Astrocyte (in vitro differentiated cells and primary cell): ENCODE measurements around the gene HSPG2. TPM values are rescaled to one million over a fixed set of nuclear protein-coding genes. Genes with fewer than 3 reads are reported as not detected.

Experiments used
- DNase-seq: peaks from one replicate; pipeline ENCODE4 v3.0.0-alpha.2; 2010; ENCODE audit warnings: low read depth
- FAIRE-seq: peaks from 2 replicates; lab custom pipeline; 2011; peaks lifted over from hg19 to GRCh38; lab: Jason Lieb, UNC
- H2AFZ ChIP-seq: 2 replicates; pipeline ENCODE4 v1.6.0; 2012; ENCODE audit warnings: low read depth, low read length, inconsistent platforms
- H3K27ac ChIP-seq: 2 replicates; pipeline ENCODE4 v1.5.1; 2011; ENCODE audit warnings: low read depth, low read length, inconsistent platforms
- H3K27me3 ChIP-seq: 2 replicates; pipeline ENCODE4 v1.6.0; 2011; ENCODE audit warnings: low read length, inconsistent platforms; ENCODE audit not compliant: insufficient read depth
- H3K36me3 ChIP-seq: 2 replicates; pipeline ENCODE4 v1.5.1; 2011; ENCODE audit warnings: low read length, inconsistent platforms; ENCODE audit not compliant: insufficient read depth
- H3K4me1 ChIP-seq: 2 replicates; pipeline ENCODE4 v1.5.1; 2011; ENCODE audit warnings: low read length, inconsistent platforms; ENCODE audit not compliant: insufficient read depth
- H3K4me2 ChIP-seq: 2 replicates; pipeline ENCODE4 v1.6.0; 2012; ENCODE audit warnings: low read length, inconsistent platforms
- H3K4me3 ChIP-seq: 2 replicates; pipeline ENCODE4 v1.5.1; 2011; ENCODE audit warnings: low read depth, mild to moderate bottlenecking, low read length, inconsistent platforms; ENCODE audit not compliant: insufficient read depth
- H3K79me2 ChIP-seq: 2 replicates; pipeline ENCODE4 v1.6.0; 2012; ENCODE audit warnings: mild to moderate bottlenecking, low read length, inconsistent platforms; ENCODE audit not compliant: insufficient read depth
- H3K9ac ChIP-seq: 2 replicates; pipeline ENCODE4 v1.6.0; 2012; ENCODE audit warnings: mild to moderate bottlenecking, low read length, inconsistent platforms
- H3K9me3 ChIP-seq: 2 replicates; pipeline ENCODE4 v1.5.1; 2012; ENCODE audit warnings: low read depth, mild to moderate bottlenecking, low read length, inconsistent platforms; ENCODE audit not compliant: insufficient read depth
- H4K20me1 ChIP-seq: 2 replicates; pipeline ENCODE4 v1.6.0; 2012; ENCODE audit warnings: low read length, inconsistent platforms; ENCODE audit not compliant: insufficient read depth
- H3K27ac Mint-ChIP-seq: one replicate; pipeline ENCODE4 v1.8.0; 2021; ENCODE audit warnings: mild to moderate bottlenecking, mixed read lengths; ENCODE audit not compliant: unreplicated experiment
- H3K27me3 Mint-ChIP-seq: one replicate; pipeline ENCODE4 v1.8.0; 2021; ENCODE audit warnings: low read depth, mixed read lengths; ENCODE audit not compliant: unreplicated experiment
- H3K36me3 Mint-ChIP-seq: one replicate; pipeline ENCODE4 v1.8.0; 2021; ENCODE audit warnings: low read depth, mixed read lengths; ENCODE audit not compliant: unreplicated experiment
- H3K4me1 Mint-ChIP-seq: one replicate; pipeline ENCODE4 v1.8.0; 2021; ENCODE audit warnings: low read depth, mixed read lengths; ENCODE audit not compliant: unreplicated experiment
- H3K4me3 Mint-ChIP-seq: one replicate; pipeline ENCODE4 v1.8.0; 2021; ENCODE audit warnings: mild to moderate bottlenecking, moderate library complexity, mixed read lengths; ENCODE audit not compliant: unreplicated experiment
- H3K9me3 Mint-ChIP-seq: one replicate; pipeline ENCODE4 v1.8.0; 2021; ENCODE audit warnings: mild to moderate bottlenecking, mixed read lengths; ENCODE audit not compliant: unreplicated experiment
- CTCF ChIP-seq: IDR thresholded peaks from 2 replicates; pipeline ENCODE4 v1.5.1; 2011; ENCODE audit warnings: low read depth, mild to moderate bottlenecking, inconsistent platforms, low read length, moderate library complexity; ENCODE audit not compliant: insufficient read depth
- EZH2 ChIP-seq: IDR thresholded peaks from 2 replicates; pipeline ENCODE4 v1.6.1; 2012; ENCODE audit warnings: mild to moderate bottlenecking, low read length, inconsistent platforms; ENCODE audit not compliant: insufficient read depth
- total RNA-seq: library from RNA; stranded (reverse); gene quantifications from 2 replicates; pipeline ENCODE4 v1.2.1, GENCODE V29; 2021

The HSPG2 gene
- total RNA-seq, 1 donor from 2014 or later = 249 TPM

- FAIRE-seq (no peak), DNase-seq (no peak)
- Mint-ChIP-seq H3K9me3 (no peaks in the 10 kb centered on the region), H3K27me3 (no peaks in the 10 kb centered on the region), H3K36me3 (peaks cover 14% of the 10 kb centered on the region), H3K4me1 (peaks cover 29% of the 10 kb centered on the region), H3K4me3 (no peak overlapping the region), H3K27ac (no peak overlapping the region)
- peaks cover 19% of the 10 kb centered on the region for H3K4me1 ChIP-seq
- no peak overlapping the region for H2AFZ ChIP-seq
- TF ChIP-seq CTCF = no peak
- TF ChIP-seq EZH2 = no peak
- H3K9ac ChIP-seq = no peak overlapping the region
- H3K4me3 ChIP-seq = no peak overlapping the region
- H3K79me2 ChIP-seq = peaks cover 11% of the 10 kb centered on the region
- H3K9me3 ChIP-seq = no peaks in the 10 kb centered on the region
- peaks cover 73% of the 10 kb centered on the region for H4K20me1 ChIP-seq
- no peak overlapping the region for H3K4me2 ChIP-seq
- H3K27me3 ChIP-seq = no peaks in the 10 kb centered on the region
- no peak overlapping the region for H3K27ac ChIP-seq
- H3K36me3 ChIP-seq = peaks cover 15% of the 10 kb centered on the region
Measured at GRCh38 chr1:21894034-21894881, 42.9 kb downstream of the HSPG2 start.

GRCh38 chr1:21893046-21893805 lies 43.9 kb downstream of the HSPG2 start:
- H3K79me2 ChIP-seq = peaks cover 6% of the 10 kb centered on the region
- H3K36me3 ChIP-seq = peaks cover 17% of the 10 kb centered on the region
- no peak overlapping the region for H2AFZ ChIP-seq
- H3K27ac ChIP-seq = no peak overlapping the region
- H4K20me1 ChIP-seq = peaks cover 63% of the 10 kb centered on the region
- Mint-ChIP-seq H3K27me3 (no peaks in the 10 kb centered on the region), H3K36me3 (peaks cover 16% of the 10 kb centered on the region), H3K27ac (no peak overlapping the region), H3K4me1 (peaks cover 19% of the 10 kb centered on the region), H3K9me3 (no peaks in the 10 kb centered on the region), H3K4me3 (no peak overlapping the region)
- H3K9me3 ChIP-seq = no peaks in the 10 kb centered on the region
- DNase-seq (no peak), FAIRE-seq (no peak)
- TF ChIP-seq EZH2 (no peak), CTCF (no peak)
- H3K27me3 ChIP-seq = no peaks in the 10 kb centered on the region
- no peak overlapping the region for H3K4me3 ChIP-seq
- peaks cover 9% of the 10 kb centered on the region for H3K4me1 ChIP-seq
- H3K9ac ChIP-seq = no peak overlapping the region
- H3K4me2 ChIP-seq = no peak overlapping the region
